Measurements from ENCODE around the gene KATNB1.

DNA sequence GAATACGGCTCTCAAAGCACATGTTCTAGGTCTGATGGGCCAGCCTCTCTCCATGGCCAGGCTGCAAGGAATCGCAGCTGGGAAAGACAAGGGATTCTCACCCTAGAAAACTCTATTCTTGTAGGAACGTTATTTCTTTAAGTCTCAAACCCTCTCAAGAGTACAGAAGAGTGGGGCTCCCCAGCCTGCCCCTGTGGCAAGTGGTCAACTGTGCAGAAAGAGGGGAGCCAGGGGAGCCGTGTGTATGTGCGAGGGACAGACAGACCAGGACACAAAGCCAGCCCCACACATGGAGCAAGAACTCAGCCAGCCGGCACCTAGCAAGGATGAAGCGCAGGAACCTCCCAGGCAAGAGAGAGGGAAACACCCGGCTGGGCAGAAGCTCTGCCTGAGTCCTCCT, 50.4 kb downstream of the KATNB1 start:
- TF ChIP-seq NFATC4 (CRISPR knock-in tag; IDR thresholded peaks at IDR 0.05) (no peak), CBFB (CRISPR knock-in tag; IDR thresholded peaks at IDR 0.05; ENCODE audit: low read depth) (no peak), ZBTB21 (CRISPR knock-in tag; IDR thresholded peaks at IDR 0.05; ENCODE audit: borderline replicate concordance) (no peak), CREB1 (CRISPR knock-in tag; IDR thresholded peaks at IDR 0.05) (no peak)
- TF ChIP-seq, protein P1, sequence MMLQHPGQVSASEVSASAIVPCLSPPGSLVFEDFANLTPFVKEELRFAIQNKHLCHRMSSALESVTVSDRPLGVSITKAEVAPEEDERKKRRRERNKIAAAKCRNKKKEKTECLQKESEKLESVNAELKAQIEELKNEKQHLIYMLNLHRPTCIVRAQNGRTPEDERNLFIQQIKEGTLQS (CRISPR knock-in tag; conservative IDR thresholded peaks at IDR 0.05), result no peak
- TF ChIP-seq, protein P2, sequence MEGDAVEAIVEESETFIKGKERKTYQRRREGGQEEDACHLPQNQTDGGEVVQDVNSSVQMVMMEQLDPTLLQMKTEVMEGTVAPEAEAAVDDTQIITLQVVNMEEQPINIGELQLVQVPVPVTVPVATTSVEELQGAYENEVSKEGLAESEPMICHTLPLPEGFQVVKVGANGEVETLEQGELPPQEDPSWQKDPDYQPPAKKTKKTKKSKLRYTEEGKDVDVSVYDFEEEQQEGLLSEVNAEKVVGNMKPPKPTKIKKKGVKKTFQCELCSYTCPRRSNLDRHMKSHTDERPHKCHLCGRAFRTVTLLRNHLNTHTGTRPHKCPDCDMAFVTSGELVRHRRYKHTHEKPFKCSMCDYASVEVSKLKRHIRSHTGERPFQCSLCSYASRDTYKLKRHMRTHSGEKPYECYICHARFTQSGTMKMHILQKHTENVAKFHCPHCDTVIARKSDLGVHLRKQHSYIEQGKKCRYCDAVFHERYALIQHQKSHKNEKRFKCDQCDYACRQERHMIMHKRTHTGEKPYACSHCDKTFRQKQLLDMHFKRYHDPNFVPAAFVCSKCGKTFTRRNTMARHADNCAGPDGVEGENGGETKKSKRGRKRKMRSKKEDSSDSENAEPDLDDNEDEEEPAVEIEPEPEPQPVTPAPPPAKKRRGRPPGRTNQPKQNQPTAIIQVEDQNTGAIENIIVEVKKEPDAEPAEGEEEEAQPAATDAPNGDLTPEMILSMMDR (IDR thresholded peaks at IDR 0.05), result no peak
- TF ChIP-seq, protein P3, sequence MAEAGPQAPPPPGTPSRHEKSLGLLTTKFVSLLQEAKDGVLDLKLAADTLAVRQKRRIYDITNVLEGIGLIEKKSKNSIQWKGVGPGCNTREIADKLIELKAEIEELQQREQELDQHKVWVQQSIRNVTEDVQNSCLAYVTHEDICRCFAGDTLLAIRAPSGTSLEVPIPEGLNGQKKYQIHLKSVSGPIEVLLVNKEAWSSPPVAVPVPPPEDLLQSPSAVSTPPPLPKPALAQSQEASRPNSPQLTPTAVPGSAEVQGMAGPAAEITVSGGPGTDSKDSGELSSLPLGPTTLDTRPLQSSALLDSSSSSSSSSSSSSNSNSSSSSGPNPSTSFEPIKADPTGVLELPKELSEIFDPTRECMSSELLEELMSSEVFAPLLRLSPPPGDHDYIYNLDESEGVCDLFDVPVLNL (CRISPR knock-in tag; IDR thresholded peaks at IDR 0.05; ENCODE audit: borderline replicate concordance, low read depth), result no peak
- TF ChIP-seq, protein P4, sequence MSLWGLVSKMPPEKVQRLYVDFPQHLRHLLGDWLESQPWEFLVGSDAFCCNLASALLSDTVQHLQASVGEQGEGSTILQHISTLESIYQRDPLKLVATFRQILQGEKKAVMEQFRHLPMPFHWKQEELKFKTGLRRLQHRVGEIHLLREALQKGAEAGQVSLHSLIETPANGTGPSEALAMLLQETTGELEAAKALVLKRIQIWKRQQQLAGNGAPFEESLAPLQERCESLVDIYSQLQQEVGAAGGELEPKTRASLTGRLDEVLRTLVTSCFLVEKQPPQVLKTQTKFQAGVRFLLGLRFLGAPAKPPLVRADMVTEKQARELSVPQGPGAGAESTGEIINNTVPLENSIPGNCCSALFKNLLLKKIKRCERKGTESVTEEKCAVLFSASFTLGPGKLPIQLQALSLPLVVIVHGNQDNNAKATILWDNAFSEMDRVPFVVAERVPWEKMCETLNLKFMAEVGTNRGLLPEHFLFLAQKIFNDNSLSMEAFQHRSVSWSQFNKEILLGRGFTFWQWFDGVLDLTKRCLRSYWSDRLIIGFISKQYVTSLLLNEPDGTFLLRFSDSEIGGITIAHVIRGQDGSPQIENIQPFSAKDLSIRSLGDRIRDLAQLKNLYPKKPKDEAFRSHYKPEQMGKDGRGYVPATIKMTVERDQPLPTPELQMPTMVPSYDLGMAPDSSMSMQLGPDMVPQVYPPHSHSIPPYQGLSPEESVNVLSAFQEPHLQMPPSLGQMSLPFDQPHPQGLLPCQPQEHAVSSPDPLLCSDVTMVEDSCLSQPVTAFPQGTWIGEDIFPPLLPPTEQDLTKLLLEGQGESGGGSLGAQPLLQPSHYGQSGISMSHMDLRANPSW (CRISPR knock-in tag; conservative IDR thresholded peaks at IDR 0.05; ENCODE audit: low read depth), result no peak
- TF ChIP-seq, protein P5, sequence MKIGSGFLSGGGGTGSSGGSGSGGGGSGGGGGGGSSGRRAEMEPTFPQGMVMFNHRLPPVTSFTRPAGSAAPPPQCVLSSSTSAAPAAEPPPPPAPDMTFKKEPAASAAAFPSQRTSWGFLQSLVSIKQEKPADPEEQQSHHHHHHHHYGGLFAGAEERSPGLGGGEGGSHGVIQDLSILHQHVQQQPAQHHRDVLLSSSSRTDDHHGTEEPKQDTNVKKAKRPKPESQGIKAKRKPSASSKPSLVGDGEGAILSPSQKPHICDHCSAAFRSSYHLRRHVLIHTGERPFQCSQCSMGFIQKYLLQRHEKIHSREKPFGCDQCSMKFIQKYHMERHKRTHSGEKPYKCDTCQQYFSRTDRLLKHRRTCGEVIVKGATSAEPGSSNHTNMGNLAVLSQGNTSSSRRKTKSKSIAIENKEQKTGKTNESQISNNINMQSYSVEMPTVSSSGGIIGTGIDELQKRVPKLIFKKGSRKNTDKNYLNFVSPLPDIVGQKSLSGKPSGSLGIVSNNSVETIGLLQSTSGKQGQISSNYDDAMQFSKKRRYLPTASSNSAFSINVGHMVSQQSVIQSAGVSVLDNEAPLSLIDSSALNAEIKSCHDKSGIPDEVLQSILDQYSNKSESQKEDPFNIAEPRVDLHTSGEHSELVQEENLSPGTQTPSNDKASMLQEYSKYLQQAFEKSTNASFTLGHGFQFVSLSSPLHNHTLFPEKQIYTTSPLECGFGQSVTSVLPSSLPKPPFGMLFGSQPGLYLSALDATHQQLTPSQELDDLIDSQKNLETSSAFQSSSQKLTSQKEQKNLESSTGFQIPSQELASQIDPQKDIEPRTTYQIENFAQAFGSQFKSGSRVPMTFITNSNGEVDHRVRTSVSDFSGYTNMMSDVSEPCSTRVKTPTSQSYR (CRISPR knock-in tag; IDR thresholded peaks at IDR 0.05), result no peak
- TF ChIP-seq, protein P6, sequence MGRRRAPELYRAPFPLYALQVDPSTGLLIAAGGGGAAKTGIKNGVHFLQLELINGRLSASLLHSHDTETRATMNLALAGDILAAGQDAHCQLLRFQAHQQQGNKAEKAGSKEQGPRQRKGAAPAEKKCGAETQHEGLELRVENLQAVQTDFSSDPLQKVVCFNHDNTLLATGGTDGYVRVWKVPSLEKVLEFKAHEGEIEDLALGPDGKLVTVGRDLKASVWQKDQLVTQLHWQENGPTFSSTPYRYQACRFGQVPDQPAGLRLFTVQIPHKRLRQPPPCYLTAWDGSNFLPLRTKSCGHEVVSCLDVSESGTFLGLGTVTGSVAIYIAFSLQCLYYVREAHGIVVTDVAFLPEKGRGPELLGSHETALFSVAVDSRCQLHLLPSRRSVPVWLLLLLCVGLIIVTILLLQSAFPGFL (CRISPR knock-in tag; IDR thresholded peaks at IDR 0.05; ENCODE audit: borderline replicate concordance), result no peak
- TF ChIP-seq, protein P7, sequence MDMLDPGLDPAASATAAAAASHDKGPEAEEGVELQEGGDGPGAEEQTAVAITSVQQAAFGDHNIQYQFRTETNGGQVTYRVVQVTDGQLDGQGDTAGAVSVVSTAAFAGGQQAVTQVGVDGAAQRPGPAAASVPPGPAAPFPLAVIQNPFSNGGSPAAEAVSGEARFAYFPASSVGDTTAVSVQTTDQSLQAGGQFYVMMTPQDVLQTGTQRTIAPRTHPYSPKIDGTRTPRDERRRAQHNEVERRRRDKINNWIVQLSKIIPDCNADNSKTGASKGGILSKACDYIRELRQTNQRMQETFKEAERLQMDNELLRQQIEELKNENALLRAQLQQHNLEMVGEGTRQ (CRISPR knock-in tag; IDR thresholded peaks at IDR 0.05), result no peak
